Head of caudate nucleus (tissue), 42 donors: Measurements from ENCODE around the gene SPATA31A1.
"Not testable (repeated sequence)": the region's sequence is repeated elsewhere in the genome, so short reads cannot be mapped to it uniquely, and the experiment has no call there.

Source experiments
- DNase-seq, 42 donors: peaks; one replicate each; pipeline versions ENCODE4 v3.0.0 to v3.0.0-alpha.2; 2020 to 2021; ENCODE audit warnings: mixed read lengths in 7 of 42
- intact Hi-C: fragments of 100-400 bp; cut with DNase I; formaldehyde crosslinking; loops from one replicate; pipeline ENCODE4 v1.15.0; 2022

Gene SPATA31A1

GRCh38 chr9:39355369-39355768 lies at the start of gene SPATA31A1:
Gene SPATA31A1, plus strand, starts transcription at chr9:39355669. Its CDS starts 62 bp downstream, at chr9:39355731.
- intact Hi-C loops, DNase-seq: not testable (repeated sequence)

- DNase-seq = peak in 1 of 42 donors; percentile 9
- intact Hi-C loops = not testable (repeated sequence)
These were observed 52.1 kb downstream of the SPATA31A1 start for GRCh38 chr9:39407261-39408204.

- DNase-seq, intact Hi-C loops: not testable (repeated sequence)
These were observed 55.9 kb downstream of the SPATA31A1 start for GRCh38 chr9:39411254-39411940.
